GM19035 (cell line): ENCODE measurements around the gene MTF1.
"Not testable (repeated sequence)": the region's sequence is repeated elsewhere in the genome, so short reads cannot be mapped to it uniquely, and the experiment has no call there.

Experiments used
- ATAC-seq: cut with Tn5 transposase; IDR thresholded peaks from one replicate; pipeline ENCODE4 v1.9.1; 2021; ENCODE audit not compliant: unreplicated experiment

The MTF1 gene

GRCh38 chr1:37859507-37860345, at the start of gene MTF1:
TSS of gene MTF1 (minus strand) at chr1:37859592. CDS start at chr1:37857658, 1,934 bp downstream.
- ATAC-seq: peak; percentile 89

GRCh38 chr1:37908531-37908930, 49.1 kb upstream of the MTF1 start:
- not testable (repeated sequence) for ATAC-seq

GRCh38 chr1:37907416-37908125, 48.2 kb upstream of the MTF1 start:
- not testable (repeated sequence) for ATAC-seq

DNA sequence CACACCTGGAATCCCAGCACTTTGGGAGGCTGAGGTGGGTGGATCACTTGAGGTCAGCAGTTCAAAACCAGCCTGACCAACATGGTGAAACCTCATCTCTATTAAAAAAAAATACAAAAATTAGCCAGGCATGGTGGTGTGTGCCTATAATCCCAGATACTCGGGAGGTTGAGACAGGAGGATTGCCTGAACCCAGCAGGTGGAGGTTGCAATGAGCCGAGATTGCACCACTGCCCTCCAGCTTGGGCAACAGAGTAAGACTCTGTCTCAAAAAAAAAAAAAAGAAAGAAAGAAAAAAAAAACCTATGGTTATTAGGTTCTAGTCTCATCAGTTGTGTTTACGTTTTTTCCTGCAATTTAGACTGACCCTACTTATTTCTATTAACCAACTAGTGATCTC, 47.2 kb upstream of the MTF1 start:
- not testable (repeated sequence) for ATAC-seq

GRCh38 chr1:37905727-37906126, 46.3 kb upstream of the MTF1 start:
- no peak for ATAC-seq

- ATAC-seq: not testable (repeated sequence)
Measured at GRCh38 chr1:37903921-37904320, 44.5 kb upstream of the MTF1 start.

- no peak for ATAC-seq
Measured at GRCh38 chr1:37902983-37903382, 43.6 kb upstream of the MTF1 start.

GRCh38 chr1:37901893-37902225, 42.5 kb upstream of the MTF1 start:
- no peak for ATAC-seq

- peak; percentile 75 for ATAC-seq
Measured at GRCh38 chr1:37901191-37901892, 42.0 kb upstream of the MTF1 start.

DNA sequence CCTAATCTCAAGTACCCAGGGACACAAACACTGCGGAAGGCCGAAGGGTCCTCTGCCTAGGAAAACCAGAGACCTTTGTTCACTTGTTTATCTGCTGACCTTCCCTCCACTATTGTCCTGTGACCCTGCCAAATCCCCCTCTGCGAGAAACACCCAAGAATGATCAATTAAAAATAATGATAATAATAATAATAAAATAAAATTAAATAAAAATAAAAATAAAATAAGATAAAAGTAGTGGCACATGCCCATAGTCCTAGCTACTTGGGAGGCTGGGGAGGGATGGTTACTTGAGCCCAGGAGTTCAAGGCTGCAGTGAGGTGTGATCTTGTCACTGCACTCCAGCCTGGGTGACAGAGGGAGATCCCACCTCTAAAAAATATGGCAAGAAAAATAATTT, 38.2 kb upstream of the MTF1 start:
- not testable (repeated sequence) for ATAC-seq

GRCh38 chr1:37893673-37894072, 34.3 kb upstream of the MTF1 start:
- no peak for ATAC-seq

- no peak for ATAC-seq
Measured at GRCh38 chr1:37892151-37893047, 33.0 kb upstream of the MTF1 start.

GRCh38 chr1:37890378-37891014, 31.1 kb upstream of the MTF1 start:
- ATAC-seq: no peak

DNA sequence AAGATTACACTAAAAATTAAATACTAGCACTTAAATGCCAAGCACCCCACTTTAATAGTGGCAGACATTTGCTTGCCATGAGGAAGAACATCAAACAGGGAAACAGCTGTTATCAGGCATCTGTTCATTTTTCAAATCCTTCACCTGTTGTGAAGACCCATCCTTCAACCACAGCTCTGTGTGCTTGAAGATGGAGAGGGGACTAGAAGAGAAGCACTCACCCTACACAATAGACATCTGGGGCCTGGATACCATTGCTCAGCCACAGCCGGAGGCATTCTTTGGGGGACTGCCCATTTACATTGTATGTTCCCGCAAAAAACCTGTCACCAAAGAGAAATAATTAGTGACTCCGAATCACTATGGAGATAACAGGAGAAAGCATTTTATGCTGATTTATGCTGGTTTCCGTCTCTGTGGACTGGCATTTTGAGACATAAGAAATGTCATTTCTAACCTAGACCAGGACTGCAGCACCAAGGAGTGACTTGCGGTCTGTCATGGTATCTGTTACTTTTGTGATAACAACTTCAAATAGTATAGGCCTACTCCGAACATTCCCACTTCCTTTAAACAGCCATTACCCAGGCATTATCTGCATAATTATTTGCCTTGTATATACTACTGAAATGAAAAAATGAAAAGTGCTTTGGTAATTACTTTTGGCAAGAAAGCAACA, 28.8 kb upstream of the MTF1 start:
- ATAC-seq: no peak

- ATAC-seq: no peak
Measured at GRCh38 chr1:37884145-37884544, 24.8 kb upstream of the MTF1 start.

GRCh38 chr1:37883671-37884070, 24.3 kb upstream of the MTF1 start:
- ATAC-seq: no peak

DNA sequence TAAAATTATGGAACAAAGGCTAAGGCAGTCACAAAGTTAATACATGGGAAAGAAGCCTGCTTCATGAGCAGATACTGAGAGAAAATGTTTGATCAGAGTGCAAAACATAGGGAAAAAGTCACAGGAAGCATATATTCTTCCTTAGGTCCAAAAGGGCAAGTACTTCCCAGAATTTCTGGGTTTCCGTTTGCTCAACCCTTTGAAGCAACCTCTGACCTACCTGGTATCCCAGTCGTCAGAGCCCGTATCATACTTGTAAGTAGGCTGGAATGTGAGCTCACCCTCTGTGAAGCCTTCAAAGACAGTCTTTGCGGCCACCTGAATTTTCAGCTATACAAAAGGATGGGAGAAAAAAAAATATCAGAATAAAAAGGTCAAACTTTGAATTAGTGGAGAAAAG, 20.5 kb upstream of the MTF1 start:
- ATAC-seq: no peak

- no peak for ATAC-seq
Measured at GRCh38 chr1:37878071-37878470, 18.7 kb upstream of the MTF1 start.

- ATAC-seq: no peak
Measured at GRCh38 chr1:37875833-37876232, 16.4 kb upstream of the MTF1 start.

DNA sequence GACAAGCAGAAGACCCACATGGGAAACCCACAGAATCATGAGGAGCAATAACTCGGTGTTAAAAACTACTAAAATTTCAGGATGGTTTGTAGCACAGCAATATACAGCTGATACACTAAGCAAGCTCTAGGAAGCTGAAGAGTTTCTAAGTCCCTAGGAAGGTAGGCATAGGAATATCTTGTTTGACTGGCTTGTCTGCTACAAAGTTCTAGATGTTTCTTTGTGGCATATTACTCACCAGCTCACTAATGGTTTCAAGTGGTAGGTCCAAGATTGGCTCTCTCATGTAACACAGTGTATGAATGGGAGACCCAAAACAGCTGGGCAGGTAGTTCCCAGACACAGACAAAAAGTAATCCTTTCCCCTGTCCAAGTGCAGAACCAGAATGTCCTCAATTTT, 13.3 kb upstream of the MTF1 start:
- ATAC-seq: no peak
